Measurements from ENCODE around the gene GALNT10.

GALNT10 gene

GRCh38 chr5:154242442-154242841, 51.9 kb downstream of the GALNT10 start:
- DNase-seq: no peak
- no CpG with 5 or more reads among the region's 1 CpG for WGBS (ENCODE audit: extremely low coverage, insufficient coverage, insufficient read length)
- H3K18ac ChIP-seq (ENCODE audit: low read length): peak overlapping the region; percentile 77

GRCh38 chr5:154242964-154243376, 52.4 kb downstream of the GALNT10 start:
- Histone ChIP-seq H2BK120ac (ENCODE audit: insufficient read depth, low read length, poor library complexity) (no peak overlapping the region), H3K23ac (ENCODE audit: low read length) (no peak overlapping the region), H3K18ac (ENCODE audit: low read length) (no peak overlapping the region), H3K36me3 (ENCODE audit: control insufficient read depth in 1 of 2, insufficient read depth in 2 of 2, low read length in 2 of 2) (peaks cover 0 to 3% of the 10 kb centered on the region in 2 experiments), H2AFZ (ENCODE audit: insufficient read depth, low read length, poor library complexity) (no peak overlapping the region), H2AK5ac (ENCODE audit: low read length) (no peak overlapping the region), H3K27me3 (ENCODE audit: insufficient read depth, low read length) (no peaks in the 10 kb centered on the region), H4K91ac (ENCODE audit: low read depth, low read length) (peak overlapping the region; percentile 11), H3K9me3 (ENCODE audit: insufficient read depth, low read depth, low read length) (no peaks in the 10 kb centered on the region), H4K8ac (ENCODE audit: low read depth, low read length) (no peak overlapping the region), H4K12ac (ENCODE audit: low read depth, low read length) (no peak overlapping the region), H3K14ac (ENCODE audit: low read length) (no peak overlapping the region), H3K4me3 (ENCODE audit: low read depth, low read length) (no peak overlapping the region), H2BK12ac (ENCODE audit: low read length) (no peak overlapping the region), H3K9ac (ENCODE audit: low read length) (no peak overlapping the region), H3K4me2 (ENCODE audit: low read length) (no peak overlapping the region), H3K27ac (ENCODE audit: low read depth, low read length) (no peak overlapping the region), H3K4me1 (ENCODE audit: control insufficient read depth in 1 of 2, insufficient read depth in 2 of 2, low read length in 2 of 2) (peaks cover 16 to 25% of the 10 kb centered on the region in 2 experiments), H3K4ac (ENCODE audit: low read depth, low read length) (no peak overlapping the region), H2BK5ac (ENCODE audit: low read depth, low read length, poor library complexity) (no peak overlapping the region), H3K79me1 (ENCODE audit: low read length) (peaks cover 9% of the 10 kb centered on the region), H3K79me2 (ENCODE audit: control insufficient read depth, insufficient read depth, low read length, poor library complexity) (peaks cover 3% of the 10 kb centered on the region)
- DNase-seq: no peak
- no CpG with 5 or more reads among the region's 1 CpG for WGBS (ENCODE audit: extremely low coverage, insufficient coverage, insufficient read length)

More at GRCh38 chr5:154242442-154242841, 51.9 kb downstream of the GALNT10 start:
- peaks cover 3% of the 10 kb centered on the region for H3K79me2 ChIP-seq (ENCODE audit: control insufficient read depth, insufficient read depth, low read length, poor library complexity)
- H3K9me3 ChIP-seq (ENCODE audit: insufficient read depth, low read depth, low read length): no peaks in the 10 kb centered on the region
- H3K23ac ChIP-seq (ENCODE audit: low read length): no peak overlapping the region
- peak overlapping the region; percentile 67 for H2BK12ac ChIP-seq (ENCODE audit: low read length)
- no peak overlapping the region for H3K9ac ChIP-seq (ENCODE audit: low read length)
- H3K27ac ChIP-seq (ENCODE audit: low read depth, low read length): peak overlapping the region; percentile 40
- peak overlapping the region; percentile 74 for H2BK5ac ChIP-seq (ENCODE audit: low read depth, low read length, poor library complexity)
- no peaks in the 10 kb centered on the region for H3K27me3 ChIP-seq (ENCODE audit: insufficient read depth, low read length)
- peak overlapping the region; percentile 73 for H3K14ac ChIP-seq (ENCODE audit: low read length)
- peak overlapping the region; percentile 22 for H2AK5ac ChIP-seq (ENCODE audit: low read length)
- peak overlapping the region; percentile 85 for H2BK120ac ChIP-seq (ENCODE audit: insufficient read depth, low read length, poor library complexity)
- peaks cover 0 to 3% of the 10 kb centered on the region in 2 experiments for H3K36me3 ChIP-seq (ENCODE audit: control insufficient read depth in 1 of 2, insufficient read depth in 2 of 2, low read length in 2 of 2)
- no peak overlapping the region for H2AFZ ChIP-seq (ENCODE audit: insufficient read depth, low read length, poor library complexity)
- peaks cover 9% of the 10 kb centered on the region for H3K79me1 ChIP-seq (ENCODE audit: low read length)
- H3K4ac ChIP-seq (ENCODE audit: low read depth, low read length): peak overlapping the region; percentile 71
- H3K4me2 ChIP-seq (ENCODE audit: low read length): no peak overlapping the region
- no peak overlapping the region for H4K12ac ChIP-seq (ENCODE audit: low read depth, low read length)
- H3K4me1 ChIP-seq (ENCODE audit: control insufficient read depth in 1 of 2, insufficient read depth in 2 of 2, low read length in 2 of 2): peaks cover 21 to 27% of the 10 kb centered on the region in 2 experiments
- peak overlapping the region; percentile 79 for H4K91ac ChIP-seq (ENCODE audit: low read depth, low read length)
- H4K8ac ChIP-seq (ENCODE audit: low read depth, low read length): peak overlapping the region; percentile 81
- H3K4me3 ChIP-seq (ENCODE audit: low read depth, low read length): no peak overlapping the region

- no peak overlapping the region for H3K14ac ChIP-seq (ENCODE audit: low read length)
- no peak overlapping the region for H4K8ac ChIP-seq (ENCODE audit: low read depth, low read length)
- H3K4me2 ChIP-seq (ENCODE audit: low read length): no peak overlapping the region
- peaks cover 0 to 3% of the 10 kb centered on the region in 2 experiments for H3K36me3 ChIP-seq (ENCODE audit: control insufficient read depth in 1 of 2, insufficient read depth in 2 of 2, low read length in 2 of 2)
- H2AK5ac ChIP-seq (ENCODE audit: low read length): no peak overlapping the region
- H3K9me3 ChIP-seq (ENCODE audit: insufficient read depth, low read depth, low read length): no peaks in the 10 kb centered on the region
- no peak overlapping the region for H3K4me3 ChIP-seq (ENCODE audit: low read depth, low read length)
- peak overlapping the region; percentile 4 for H3K18ac ChIP-seq (ENCODE audit: low read length)
- H4K91ac ChIP-seq (ENCODE audit: low read depth, low read length): no peak overlapping the region
- H3K4ac ChIP-seq (ENCODE audit: low read depth, low read length): no peak overlapping the region
- peaks cover 16 to 26% of the 10 kb centered on the region in 2 experiments for H3K4me1 ChIP-seq (ENCODE audit: control insufficient read depth in 1 of 2, insufficient read depth in 2 of 2, low read length in 2 of 2)
- peaks cover 9% of the 10 kb centered on the region for H3K79me1 ChIP-seq (ENCODE audit: low read length)
- WGBS (ENCODE audit: extremely low coverage, insufficient coverage, insufficient read length): no CpG with 5 or more reads among the region's 2 CpGs
- H3K9ac ChIP-seq (ENCODE audit: low read length): no peak overlapping the region
- H2BK12ac ChIP-seq (ENCODE audit: low read length): no peak overlapping the region
- H3K27me3 ChIP-seq (ENCODE audit: insufficient read depth, low read length): no peaks in the 10 kb centered on the region
- H2AFZ ChIP-seq (ENCODE audit: insufficient read depth, low read length, poor library complexity): no peak overlapping the region
- H3K27ac ChIP-seq (ENCODE audit: low read depth, low read length): no peak overlapping the region
- no peak overlapping the region for H2BK5ac ChIP-seq (ENCODE audit: low read depth, low read length, poor library complexity)
- peaks cover 3% of the 10 kb centered on the region for H3K79me2 ChIP-seq (ENCODE audit: control insufficient read depth, insufficient read depth, low read length, poor library complexity)
- no peak overlapping the region for H2BK120ac ChIP-seq (ENCODE audit: insufficient read depth, low read length, poor library complexity)
- no peak for DNase-seq
- no peak overlapping the region for H4K12ac ChIP-seq (ENCODE audit: low read depth, low read length)
- no peak overlapping the region for H3K23ac ChIP-seq (ENCODE audit: low read length)
These were observed 53.2 kb downstream of the GALNT10 start for GRCh38 chr5:154243736-154244135.

GRCh38 chr5:154244476-154244875, 53.9 kb downstream of the GALNT10 start:
- H3K36me3 ChIP-seq (ENCODE audit: control insufficient read depth in 1 of 2, insufficient read depth in 2 of 2, low read length in 2 of 2): no peaks in the 10 kb centered on the region
- no peak overlapping the region for H4K12ac ChIP-seq (ENCODE audit: low read depth, low read length)
- H2AK5ac ChIP-seq (ENCODE audit: low read length): no peak overlapping the region
- DNase-seq: no peak
- peaks cover 19 to 27% of the 10 kb centered on the region in 2 experiments for H3K4me1 ChIP-seq (ENCODE audit: control insufficient read depth in 1 of 2, insufficient read depth in 2 of 2, low read length in 2 of 2)
- H3K9ac ChIP-seq (ENCODE audit: low read length): no peak overlapping the region
- no peak overlapping the region for H3K14ac ChIP-seq (ENCODE audit: low read length)
- H2BK120ac ChIP-seq (ENCODE audit: insufficient read depth, low read length, poor library complexity): no peak overlapping the region
- H4K8ac ChIP-seq (ENCODE audit: low read depth, low read length): no peak overlapping the region
- no peak overlapping the region for H3K4me2 ChIP-seq (ENCODE audit: low read length)
- no peak overlapping the region for H3K18ac ChIP-seq (ENCODE audit: low read length)
- H3K9me3 ChIP-seq (ENCODE audit: insufficient read depth, low read depth, low read length): no peaks in the 10 kb centered on the region
- H3K79me1 ChIP-seq (ENCODE audit: low read length): peaks cover 9% of the 10 kb centered on the region
- H3K23ac ChIP-seq (ENCODE audit: low read length): no peak overlapping the region
- no peak overlapping the region for H4K91ac ChIP-seq (ENCODE audit: low read depth, low read length)
- H3K4ac ChIP-seq (ENCODE audit: low read depth, low read length): no peak overlapping the region
- no peak overlapping the region for H3K27ac ChIP-seq (ENCODE audit: low read depth, low read length)
- peaks cover 1% of the 10 kb centered on the region for H3K79me2 ChIP-seq (ENCODE audit: control insufficient read depth, insufficient read depth, low read length, poor library complexity)
- H2BK5ac ChIP-seq (ENCODE audit: low read depth, low read length, poor library complexity): no peak overlapping the region
- H2BK12ac ChIP-seq (ENCODE audit: low read length): peak overlapping the region; percentile 4
- no CpG with 5 or more reads among the region's 3 CpGs for WGBS (ENCODE audit: extremely low coverage, insufficient coverage, insufficient read length)
- H3K4me3 ChIP-seq (ENCODE audit: low read depth, low read length): no peak overlapping the region
- no peaks in the 10 kb centered on the region for H3K27me3 ChIP-seq (ENCODE audit: insufficient read depth, low read length)
- no peak overlapping the region for H2AFZ ChIP-seq (ENCODE audit: insufficient read depth, low read length, poor library complexity)
